Suppressor macrophage treated with lipopolysaccharide for 4 hours (primary cell): Measurements from ENCODE around the gene BTN3A1.
"Not testable (repeated sequence)": the region's sequence is repeated elsewhere in the genome, so short reads cannot be mapped to it uniquely, and the experiment has no call there.

Source experiments
- DNase-seq: peaks from one replicate; pipeline ENCODE4 v3.0.0-alpha.2; 2020

BTN3A1 gene

GRCh38 chr6:26401987-26402658 lies at the start of gene BTN3A1:
Gene BTN3A1 (plus strand): TSS chr6:26402275. CDS start chr6:26405564, 3,289 bp downstream.
- DNase-seq, result peak; percentile 86

DNA sequence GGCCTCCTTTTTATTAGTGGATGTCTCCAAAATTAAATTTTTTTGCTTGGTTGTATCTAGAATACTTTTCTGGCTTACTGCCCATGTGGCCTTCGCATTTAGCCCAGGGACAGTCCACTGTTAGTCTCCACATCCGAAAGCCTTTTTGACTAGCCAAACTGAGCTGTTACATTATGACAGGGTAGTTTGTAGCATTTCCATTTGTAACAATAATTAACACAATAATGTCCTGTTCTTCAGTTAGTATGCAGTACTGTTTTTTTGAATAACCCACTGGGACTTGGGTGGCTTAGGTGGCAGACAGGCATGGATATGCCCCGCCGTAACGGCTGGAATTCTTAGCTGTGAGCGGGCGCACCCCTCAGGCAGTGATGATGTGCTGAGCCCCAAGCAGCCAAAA lies 49.8 kb upstream of the BTN3A1 start:
- no peak for DNase-seq

GRCh38 chr6:26354162-26354561 lies 47.9 kb upstream of the BTN3A1 start:
- DNase-seq, result no peak

DNA sequence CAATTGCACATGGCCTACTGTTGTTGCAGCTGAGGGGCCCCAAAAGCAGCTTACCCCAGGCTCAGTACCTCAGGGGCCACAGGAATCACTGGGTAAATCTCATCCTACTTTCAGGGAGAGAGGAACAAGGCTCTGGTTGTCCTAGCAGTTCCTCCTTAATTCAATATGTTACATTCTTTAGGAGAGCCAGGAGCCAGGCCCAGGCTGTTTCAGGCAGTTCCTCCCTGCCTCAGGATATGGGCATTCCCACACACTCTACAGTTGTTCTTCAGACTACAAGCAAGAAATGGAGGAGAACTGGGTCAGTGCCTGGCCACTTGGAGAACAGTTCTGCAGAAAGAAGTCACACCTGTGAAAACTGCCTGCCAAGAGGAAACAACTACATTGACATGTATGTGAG lies 46.7 kb upstream of the BTN3A1 start:
- no peak for DNase-seq

DNA sequence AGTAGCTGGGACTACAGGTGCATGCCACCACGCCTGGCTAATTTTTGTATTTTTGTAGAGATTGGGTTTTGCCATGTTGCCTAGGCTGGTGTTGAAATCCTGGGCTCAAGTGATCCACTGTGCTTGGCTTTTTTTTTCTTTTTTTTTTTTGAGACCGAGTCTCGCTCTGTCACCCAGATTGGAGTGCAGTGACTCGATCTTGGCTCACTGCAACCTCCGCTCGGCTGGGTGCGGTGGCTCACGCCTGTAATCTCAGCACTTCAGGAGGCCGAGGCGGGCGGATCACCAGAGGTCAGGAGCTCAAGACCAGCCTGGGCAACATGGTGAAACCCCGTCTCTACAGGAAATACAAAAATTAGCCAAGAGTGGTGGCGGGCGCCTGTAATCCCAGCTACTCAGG lies 44.5 kb upstream of the BTN3A1 start:
- DNase-seq, result not testable (repeated sequence)

GRCh38 chr6:26358511-26358981 lies 43.5 kb upstream of the BTN3A1 start:
- no peak for DNase-seq

DNA sequence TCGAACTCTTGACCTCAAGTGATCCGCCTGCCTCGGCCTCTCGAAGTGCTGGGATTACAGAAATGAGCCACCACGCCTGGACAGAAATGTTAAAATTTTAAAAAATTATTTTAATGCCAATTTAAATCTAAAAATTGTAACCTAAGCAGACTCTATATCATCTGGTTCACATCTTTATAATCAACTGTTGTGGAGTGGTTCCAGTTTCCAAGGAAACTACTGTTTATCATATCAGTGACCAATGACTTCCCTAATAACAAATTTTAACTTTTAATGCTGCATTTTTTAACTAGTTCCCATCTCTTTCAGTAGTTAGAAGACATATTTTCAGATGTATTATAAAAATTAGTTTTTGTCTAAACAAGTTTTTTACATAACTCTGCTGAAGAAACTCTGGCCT lies 42.3 kb upstream of the BTN3A1 start:
- DNase-seq, result no peak

GRCh38 chr6:26360451-26361416 lies 41.3 kb upstream of the BTN3A1 start:
- DNase-seq, result no peak

DNA sequence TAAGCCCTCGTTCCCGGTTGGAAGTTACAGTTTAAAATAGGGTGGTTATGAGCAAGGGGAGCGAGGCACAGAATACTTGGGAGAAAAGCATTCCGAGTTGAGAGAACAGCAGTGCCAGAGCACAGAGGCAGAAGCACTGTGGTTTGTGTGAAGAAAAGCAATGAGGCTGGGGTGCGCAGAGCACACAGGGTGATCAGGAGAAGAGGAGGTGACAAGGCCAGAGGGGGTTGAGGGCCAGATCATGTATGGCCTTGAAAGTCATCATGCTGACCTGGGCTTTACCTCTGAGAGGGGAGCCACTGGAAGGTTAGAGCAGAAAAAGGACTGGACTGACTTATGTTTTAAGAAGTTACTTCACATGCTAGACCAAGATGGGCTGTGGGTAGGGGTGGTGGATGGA lies 40.5 kb upstream of the BTN3A1 start:
- no peak for DNase-seq

DNA sequence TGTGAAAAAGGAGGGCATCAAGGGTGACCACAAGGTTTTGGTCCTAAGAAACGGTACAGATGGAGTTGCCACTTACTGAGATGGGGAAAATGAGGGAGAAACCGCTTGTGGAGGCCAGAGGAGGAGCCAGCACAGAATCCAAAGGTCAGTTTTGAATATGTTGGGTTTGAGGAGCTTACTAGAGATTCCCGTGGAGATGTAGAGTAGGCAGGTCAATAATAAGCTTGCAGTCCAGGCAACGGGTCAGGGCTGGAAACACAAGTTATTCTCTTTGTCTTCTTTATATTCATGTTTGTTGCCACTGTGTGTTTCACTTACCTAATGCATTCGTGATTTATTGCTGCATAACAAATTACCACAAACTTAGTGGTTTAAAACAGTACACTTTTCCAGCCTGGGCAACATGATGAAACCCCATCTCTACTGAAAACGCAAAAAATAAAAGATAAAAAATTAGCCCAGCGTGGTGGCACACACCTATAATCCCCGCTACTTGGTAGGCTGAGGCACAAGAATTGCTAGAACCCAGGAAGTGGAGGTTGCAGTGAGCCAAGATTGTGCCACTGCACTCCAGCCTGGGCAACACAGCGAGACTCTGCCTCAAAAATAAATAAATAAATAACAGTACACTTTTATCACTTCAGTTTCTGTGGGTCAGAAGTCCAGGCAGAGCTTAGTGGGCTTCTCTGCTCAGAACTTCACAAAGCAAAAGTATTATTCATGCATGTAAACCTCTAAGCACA lies 39.8 kb upstream of the BTN3A1 start:
- no peak for DNase-seq

DNA sequence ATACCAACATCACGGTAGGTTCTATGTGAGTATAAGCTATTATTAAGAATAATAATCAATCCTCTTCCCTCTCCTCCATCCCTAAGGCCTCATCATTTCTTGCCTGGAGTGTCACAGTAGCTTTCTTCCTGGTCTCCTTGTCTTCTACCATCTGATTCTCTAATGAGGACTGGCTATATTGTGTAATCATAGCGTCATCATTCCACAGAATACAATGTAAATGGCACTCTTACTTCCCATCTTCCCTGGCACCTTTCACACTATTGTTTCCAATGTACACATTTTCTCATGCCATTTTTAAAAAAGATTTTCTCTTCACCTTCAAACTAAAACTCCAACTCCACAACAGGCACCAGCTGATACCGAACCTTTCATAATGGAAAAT lies 39.2 kb upstream of the BTN3A1 start:
- peak; percentile 61 for DNase-seq

DNA sequence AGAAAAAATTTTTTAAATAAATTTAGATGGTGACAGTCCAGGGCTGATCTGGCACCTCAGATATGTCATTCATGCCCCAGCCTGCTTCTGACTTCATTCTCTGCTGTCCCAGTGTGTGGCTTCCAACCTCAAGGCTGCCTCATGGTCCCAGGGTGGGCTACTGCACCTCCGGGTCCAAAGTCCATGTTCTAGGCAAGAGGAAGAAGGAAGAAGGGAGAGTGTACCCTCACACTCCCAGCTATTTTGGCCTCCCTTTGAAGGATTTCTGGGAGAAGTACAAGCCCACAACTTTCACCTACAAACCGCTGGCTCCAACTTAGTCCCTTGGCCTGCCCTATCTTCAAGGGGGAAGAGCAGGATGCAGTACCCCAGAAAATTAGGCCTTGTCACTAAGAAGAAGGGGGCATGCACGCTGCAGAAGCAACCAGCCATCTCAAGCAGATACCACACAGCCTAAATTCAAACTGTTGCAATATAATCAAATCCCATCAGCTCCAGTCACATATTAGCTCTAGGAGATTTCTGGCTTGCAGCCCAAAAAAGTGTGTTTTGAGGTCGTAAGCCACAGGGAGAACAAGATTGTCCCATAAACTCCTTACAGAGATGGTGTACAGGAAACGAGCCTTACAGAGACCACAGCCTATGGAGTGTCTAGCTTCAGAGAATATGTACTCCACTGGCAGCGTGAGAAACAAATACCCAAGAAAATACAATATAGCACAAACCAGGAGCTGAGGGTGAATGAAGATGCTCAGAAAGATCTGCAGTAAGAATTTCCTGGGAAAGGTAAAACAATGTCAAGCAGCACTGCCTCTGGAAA lies 38.0 kb upstream of the BTN3A1 start:
- no peak for DNase-seq

DNA sequence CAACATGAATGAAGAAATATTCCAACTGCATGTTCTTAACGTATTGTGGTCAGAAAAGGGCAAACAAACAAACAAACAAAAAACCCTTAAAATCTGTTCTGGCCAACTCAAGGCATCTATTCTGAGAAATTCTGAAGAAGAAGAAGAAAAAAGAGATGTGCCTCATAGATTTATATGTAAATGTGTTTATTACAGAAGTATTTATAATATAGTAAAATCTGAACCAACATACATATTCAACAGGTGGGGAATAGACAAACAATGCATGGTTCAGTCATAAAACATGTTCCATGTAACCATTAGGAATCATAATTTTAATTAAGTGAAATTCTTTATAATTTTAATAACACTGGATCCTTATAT lies 36.5 kb upstream of the BTN3A1 start:
- DNase-seq, result no peak

GRCh38 chr6:26366504-26366903 lies 35.6 kb upstream of the BTN3A1 start:
- no peak for DNase-seq

DNA sequence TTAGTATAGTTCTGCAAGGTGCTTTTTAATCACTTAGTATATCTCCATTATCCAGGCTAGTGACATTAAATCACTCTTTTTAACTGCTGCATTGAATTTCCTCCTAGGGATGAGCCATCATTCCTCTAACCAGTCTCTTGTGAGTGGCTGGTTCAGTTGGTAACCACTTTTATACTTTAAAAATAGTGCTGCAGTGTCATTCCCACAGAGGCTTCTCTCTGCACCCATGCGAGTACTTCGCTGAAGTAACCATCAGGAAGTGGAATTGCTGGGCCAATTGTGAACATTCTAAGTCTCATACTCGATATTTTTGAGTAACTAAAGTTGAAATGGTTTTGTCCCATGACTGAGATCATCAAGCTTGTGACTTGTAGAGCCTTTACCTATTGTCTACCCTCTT lies 35.0 kb upstream of the BTN3A1 start:
- DNase-seq, result peak; percentile 36

DNA sequence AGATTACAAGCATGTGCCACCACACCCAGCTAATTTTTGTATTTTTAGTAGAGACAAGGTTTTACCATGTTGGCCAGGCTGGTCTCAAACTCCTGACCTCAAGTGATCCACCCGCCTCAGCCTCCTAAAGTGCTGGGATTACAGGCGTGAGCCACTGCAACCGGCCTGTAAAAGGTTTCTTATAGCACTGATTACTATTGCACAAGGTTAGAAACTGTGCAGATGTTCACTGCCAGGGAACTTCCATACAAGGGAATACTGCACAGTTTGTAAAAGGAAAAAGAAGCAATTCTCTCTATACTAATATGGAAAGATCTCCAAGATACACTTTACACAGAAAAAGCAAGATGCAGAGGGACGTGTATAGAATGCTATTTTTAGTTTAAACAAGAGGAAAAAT lies 30.3 kb upstream of the BTN3A1 start:
- not testable (repeated sequence) for DNase-seq

DNA sequence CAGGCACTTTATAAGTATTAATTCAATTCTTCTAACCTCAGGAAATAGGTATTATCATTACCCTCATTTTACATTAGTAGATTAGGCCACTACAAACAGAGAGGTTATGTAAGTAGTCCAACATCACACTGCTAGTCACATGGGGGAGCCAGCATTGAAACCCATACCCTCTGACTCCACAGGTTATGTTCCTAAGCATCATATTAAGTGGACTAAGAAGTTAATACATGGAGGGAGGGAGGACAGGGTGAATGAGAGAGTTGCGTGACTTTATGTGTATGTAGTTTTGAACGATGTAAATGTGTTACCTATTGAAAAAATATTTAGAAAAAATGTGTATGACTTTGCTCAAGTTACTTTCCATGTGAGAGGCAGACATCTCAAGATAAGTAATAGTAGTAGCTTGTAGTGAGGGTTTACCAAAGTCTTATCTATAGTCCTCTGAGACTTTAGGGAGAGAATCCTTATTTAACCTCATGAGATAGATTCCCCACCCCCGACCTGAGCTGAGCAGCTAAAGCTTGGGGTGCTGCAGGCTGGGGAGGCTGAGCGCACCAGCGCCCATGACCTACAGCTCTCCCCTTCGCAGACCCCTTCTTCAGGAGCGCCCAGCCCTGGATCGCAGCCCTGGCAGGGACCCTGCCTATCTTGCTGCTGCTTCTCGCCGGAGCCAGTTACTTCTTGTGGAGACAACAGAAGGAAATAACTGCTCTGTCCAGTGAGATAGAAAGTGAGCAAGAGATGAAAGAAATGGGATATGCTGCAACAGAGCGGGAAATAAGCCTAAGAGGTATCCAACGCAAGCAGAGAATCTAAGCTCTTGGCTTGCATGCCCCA lies 29.5 kb upstream of the BTN3A1 start:
- DNase-seq, result no peak

DNA sequence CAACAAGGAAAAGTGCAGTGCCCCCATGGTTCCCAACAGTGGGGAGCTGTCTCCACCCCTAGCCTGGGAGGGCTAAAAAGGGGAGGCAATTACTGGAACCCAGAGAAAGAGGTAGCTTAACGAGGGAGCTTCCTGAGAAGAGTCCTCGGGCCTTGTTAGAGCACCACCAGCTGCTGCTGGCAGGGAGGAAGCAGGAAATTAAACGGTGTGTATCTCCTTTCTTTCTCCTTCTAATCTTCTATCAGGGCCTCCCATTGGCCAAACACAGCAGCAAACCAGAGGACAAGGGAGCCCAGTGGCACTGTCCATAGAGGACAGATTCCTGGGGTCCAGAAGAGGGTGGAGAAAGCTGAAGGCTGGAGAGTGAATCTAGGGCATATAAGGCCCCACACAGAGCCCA lies 26.8 kb upstream of the BTN3A1 start:
- no peak for DNase-seq

- DNase-seq, result no peak
Measured at GRCh38 chr6:26377719-26378118, 24.4 kb upstream of the BTN3A1 start.

- not testable (repeated sequence) for DNase-seq
Measured at GRCh38 chr6:26378143-26378542, 23.9 kb upstream of the BTN3A1 start.

DNA sequence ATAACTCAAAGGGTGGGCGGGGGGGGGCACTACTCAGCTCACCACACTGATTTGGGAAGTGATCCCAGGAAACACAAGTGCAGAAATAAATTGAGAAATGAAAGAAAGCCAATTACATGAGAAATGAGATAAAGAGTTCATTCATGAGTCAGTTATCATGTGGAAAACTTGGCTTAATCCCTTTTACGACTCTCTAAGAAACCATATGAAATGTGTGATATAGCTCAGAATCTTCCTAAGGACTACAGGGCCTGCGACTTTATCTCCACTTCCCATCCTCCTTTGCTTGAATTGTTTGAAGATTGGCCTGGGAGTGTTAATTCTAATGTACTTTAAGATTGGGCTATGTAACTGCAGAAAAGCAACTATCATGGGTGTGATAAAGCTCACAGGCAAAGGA lies 22.8 kb upstream of the BTN3A1 start:
- peak; percentile 56 for DNase-seq

- DNase-seq, result no peak
Measured at GRCh38 chr6:26379740-26380139, 22.3 kb upstream of the BTN3A1 start.
